NB4 (cell line): ENCODE results near the gene IGFBP6.

Experiments
- MAX ChIP-seq: IDR thresholded peaks from 2 replicates; pipeline ENCODE4 v1.6.1; 2011; ENCODE audit warnings: low read depth, low read length
- MYC ChIP-seq: IDR thresholded peaks from 2 replicates; pipeline ENCODE4 v1.6.1; 2011; ENCODE audit warnings: low read depth, low read length
- POLR2A ChIP-seq: IDR thresholded peaks from 2 replicates; pipeline ENCODE4 v1.6.1; 2011; ENCODE audit warnings: mild to moderate bottlenecking; ENCODE audit not compliant: insufficient read length; ENCODE audit errors: extremely low read depth
- TF ChIP-seq, protein P1 (sequence below): IDR thresholded peaks from one replicate; pipeline ENCODE4 v1.5.1; 2012; ENCODE audit warnings: low read depth, low read length

DNA sequence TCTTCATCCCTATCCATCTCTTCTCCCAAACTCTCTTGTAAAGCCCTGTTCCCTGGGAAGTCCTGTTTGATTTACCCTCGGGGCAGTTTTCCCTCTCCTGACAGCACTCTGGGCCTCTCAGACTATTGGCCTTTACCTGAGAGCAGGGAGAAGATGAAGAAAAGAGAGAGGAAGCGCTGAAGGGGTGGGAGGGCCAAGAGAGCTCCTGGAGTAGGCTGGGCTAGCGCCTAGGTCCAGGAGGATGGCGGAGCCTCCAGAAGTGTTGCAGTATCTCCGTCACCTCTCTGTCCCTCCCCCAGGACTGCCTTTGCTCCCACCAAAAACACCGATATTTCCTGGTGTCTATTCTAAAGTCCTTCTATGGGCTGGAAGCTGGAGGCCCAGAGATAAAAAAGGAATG, 5.7 kb upstream of the IGFBP6 start:
- TF ChIP-seq, protein P1, sequence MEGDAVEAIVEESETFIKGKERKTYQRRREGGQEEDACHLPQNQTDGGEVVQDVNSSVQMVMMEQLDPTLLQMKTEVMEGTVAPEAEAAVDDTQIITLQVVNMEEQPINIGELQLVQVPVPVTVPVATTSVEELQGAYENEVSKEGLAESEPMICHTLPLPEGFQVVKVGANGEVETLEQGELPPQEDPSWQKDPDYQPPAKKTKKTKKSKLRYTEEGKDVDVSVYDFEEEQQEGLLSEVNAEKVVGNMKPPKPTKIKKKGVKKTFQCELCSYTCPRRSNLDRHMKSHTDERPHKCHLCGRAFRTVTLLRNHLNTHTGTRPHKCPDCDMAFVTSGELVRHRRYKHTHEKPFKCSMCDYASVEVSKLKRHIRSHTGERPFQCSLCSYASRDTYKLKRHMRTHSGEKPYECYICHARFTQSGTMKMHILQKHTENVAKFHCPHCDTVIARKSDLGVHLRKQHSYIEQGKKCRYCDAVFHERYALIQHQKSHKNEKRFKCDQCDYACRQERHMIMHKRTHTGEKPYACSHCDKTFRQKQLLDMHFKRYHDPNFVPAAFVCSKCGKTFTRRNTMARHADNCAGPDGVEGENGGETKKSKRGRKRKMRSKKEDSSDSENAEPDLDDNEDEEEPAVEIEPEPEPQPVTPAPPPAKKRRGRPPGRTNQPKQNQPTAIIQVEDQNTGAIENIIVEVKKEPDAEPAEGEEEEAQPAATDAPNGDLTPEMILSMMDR, result no peak
- TF ChIP-seq POLR2A (no peak), MAX (no peak), MYC (no peak)
